PFSK-1 (cell line): ENCODE results near the gene DENND2A.

Source experiments
- FOXP2 ChIP-seq: optimal IDR thresholded peaks from 2 replicates; pipeline ENCODE3; 2011; ENCODE audit warnings: borderline replicate concordance, control low read depth, inconsistent platforms; ENCODE audit not compliant: insufficient read depth; ENCODE audit errors: extremely low read length, extremely low read depth
- POLR2AphosphoS5 ChIP-seq: IDR thresholded peaks from 2 replicates; pipeline ENCODE4 v1.6.1; 2012; ENCODE audit warnings: low read depth, mild to moderate bottlenecking, control low read depth, low read length, moderate library complexity
- SIN3A ChIP-seq: IDR thresholded peaks from 2 replicates; pipeline ENCODE4 v1.6.1; 2012; ENCODE audit warnings: mild to moderate bottlenecking, low read length, moderate library complexity, borderline replicate concordance; ENCODE audit not compliant: insufficient read depth
- TAF1 ChIP-seq: IDR thresholded peaks from 2 replicates; pipeline ENCODE4 v1.6.1; 2012; ENCODE audit warnings: low read length, control low read depth, borderline replicate concordance; ENCODE audit not compliant: insufficient read depth
- TF ChIP-seq, protein P1 (sequence below), 2 experiments: IDR thresholded peaks; 2 replicates each; pipeline versions ENCODE4 v1.6.1 to v1.8.0; 2011 to 2012; ENCODE audit warnings: low read depth in 2 of 2, low read length in 2 of 2, control low read depth in 1 of 2, inconsistent platforms in 1 of 2, mild to moderate bottlenecking in 1 of 2, moderate library complexity in 1 of 2; ENCODE audit not compliant: insufficient read depth in 1 of 2

DENND2A gene

DNA sequence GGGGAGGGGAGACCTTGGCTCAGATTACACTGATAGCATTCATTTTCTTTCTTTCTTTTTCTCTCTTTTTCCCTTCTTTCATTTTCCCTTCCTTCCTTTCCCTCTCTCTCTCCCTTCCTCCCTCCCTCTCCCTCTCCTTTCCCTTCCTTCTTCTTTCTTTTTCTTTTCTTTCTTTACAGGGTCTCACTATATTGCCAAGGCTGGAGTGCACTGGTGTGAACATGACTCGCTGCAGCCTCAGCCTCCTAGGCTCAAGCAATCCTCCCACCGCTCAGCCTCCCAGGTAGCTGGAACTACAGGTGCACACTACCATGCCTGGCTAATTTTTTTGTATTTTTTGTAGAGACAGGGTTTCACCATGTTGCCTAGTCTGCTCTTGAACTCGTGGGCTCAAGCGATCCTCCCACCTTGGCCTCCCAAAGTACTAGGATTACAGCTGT lies 88.4 kb downstream of the DENND2A start:
- TF ChIP-seq, protein P1, sequence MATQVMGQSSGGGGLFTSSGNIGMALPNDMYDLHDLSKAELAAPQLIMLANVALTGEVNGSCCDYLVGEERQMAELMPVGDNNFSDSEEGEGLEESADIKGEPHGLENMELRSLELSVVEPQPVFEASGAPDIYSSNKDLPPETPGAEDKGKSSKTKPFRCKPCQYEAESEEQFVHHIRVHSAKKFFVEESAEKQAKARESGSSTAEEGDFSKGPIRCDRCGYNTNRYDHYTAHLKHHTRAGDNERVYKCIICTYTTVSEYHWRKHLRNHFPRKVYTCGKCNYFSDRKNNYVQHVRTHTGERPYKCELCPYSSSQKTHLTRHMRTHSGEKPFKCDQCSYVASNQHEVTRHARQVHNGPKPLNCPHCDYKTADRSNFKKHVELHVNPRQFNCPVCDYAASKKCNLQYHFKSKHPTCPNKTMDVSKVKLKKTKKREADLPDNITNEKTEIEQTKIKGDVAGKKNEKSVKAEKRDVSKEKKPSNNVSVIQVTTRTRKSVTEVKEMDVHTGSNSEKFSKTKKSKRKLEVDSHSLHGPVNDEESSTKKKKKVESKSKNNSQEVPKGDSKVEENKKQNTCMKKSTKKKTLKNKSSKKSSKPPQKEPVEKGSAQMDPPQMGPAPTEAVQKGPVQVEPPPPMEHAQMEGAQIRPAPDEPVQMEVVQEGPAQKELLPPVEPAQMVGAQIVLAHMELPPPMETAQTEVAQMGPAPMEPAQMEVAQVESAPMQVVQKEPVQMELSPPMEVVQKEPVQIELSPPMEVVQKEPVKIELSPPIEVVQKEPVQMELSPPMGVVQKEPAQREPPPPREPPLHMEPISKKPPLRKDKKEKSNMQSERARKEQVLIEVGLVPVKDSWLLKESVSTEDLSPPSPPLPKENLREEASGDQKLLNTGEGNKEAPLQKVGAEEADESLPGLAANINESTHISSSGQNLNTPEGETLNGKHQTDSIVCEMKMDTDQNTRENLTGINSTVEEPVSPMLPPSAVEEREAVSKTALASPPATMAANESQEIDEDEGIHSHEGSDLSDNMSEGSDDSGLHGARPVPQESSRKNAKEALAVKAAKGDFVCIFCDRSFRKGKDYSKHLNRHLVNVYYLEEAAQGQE (IDR thresholded peaks at IDR 0.05; ENCODE audit: insufficient read depth in 1 of 2, low read depth in 2 of 2, low read length in 2 of 2): no peak
- TF ChIP-seq TAF1 (no peak), POLR2AphosphoS5 (no peak)

DNA sequence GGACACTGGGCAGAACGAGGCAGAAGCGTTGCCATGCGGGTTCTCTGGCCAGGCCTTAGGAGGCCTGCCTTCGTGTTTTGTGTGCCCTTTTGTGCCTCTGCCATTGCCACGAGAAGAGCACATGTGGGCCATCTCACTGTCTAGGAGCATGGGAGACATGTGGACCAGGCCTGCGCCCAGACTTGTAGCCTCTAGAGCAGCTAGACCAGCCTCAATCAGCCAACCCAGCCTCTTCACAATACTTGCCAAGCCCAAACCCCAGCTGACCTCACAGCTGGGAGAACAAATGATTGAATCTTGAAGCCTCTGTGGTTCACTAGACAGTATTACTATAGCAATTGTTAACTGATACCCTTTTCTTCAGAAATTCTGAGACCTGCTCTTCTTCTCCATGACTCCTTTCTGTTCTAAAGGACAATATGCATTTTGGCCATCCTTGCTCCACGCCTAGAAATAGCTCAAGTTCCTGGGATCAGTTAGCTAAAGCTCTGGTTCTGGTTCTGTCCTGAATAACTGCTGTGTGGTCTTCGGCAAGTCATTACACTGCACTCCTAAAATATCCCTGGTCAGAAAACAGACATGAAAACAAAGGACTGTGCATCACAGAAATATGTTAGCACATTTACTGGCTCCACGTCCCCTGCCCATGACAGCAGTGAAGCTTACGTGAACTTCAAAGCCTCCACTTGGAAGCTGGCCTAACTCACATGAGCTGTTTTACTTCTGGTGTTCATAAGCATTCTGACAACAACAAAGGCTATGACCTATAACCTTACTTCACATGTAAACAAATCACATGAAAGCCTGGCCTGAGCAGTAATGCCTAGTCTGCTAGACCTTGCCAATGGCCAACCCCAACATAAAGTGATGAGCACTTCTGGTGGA lies 89.0 kb downstream of the DENND2A start:
- no peak for TF ChIP-seq POLR2AphosphoS5
- no peak for TF ChIP-seq SIN3A
- no peak for TF ChIP-seq TAF1
- TF ChIP-seq FOXP2: no peak
- TF ChIP-seq, protein P1 (IDR thresholded peaks at IDR 0.05; ENCODE audit: insufficient read depth in 1 of 2, low read depth in 2 of 2, low read length in 2 of 2): no peak

DNA sequence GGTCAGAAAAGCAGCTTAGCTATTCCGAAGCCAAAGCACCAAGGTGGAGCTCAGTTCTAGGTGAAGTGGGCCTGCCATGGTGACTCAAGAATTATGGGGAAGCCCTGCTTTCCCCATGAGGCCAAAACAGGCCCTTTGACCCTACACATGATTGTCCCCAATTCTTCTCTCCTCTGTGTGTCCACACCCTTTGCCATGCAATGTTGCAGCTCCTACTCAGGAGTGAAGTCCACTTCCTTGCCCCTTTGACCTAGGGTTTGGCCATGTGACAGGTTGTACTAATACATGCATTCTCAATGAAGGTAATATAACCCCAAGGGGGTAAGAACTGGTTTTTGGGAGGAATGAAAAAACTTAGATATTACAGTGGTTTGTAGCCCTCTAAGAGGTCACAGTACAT lies 93.7 kb downstream of the DENND2A start:
- TF ChIP-seq TAF1 (no peak), SIN3A (no peak), FOXP2 (no peak), POLR2AphosphoS5 (no peak)
- TF ChIP-seq, protein P1 (IDR thresholded peaks at IDR 0.05; ENCODE audit: insufficient read depth in 1 of 2, low read depth in 2 of 2, low read length in 2 of 2): no peak

DNA sequence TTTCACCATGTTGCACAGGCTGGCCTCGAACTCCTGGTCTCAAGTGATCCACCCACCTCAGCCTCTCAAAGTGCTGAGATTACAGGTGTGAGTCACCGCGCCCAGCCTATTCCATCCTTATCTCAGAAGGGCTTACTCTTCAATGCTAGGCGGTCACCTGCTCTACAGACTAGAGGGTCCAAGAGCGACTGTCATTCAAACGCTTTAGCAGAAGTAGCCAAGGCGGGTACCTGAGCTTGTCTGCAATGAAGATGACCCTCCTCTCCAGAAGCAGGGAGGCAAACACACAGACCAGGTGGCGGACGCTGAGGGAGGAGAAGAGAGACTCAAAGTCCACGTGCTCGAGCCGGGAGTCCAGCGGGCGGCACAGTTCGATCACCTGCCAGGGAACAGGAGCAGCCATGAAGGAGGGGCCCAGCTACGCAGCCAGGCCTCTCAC lies 96.2 kb downstream of the DENND2A start:
- TF ChIP-seq POLR2AphosphoS5 (no peak), FOXP2 (no peak), SIN3A (no peak), TAF1 (no peak)
- TF ChIP-seq, protein P1 (IDR thresholded peaks at IDR 0.05; ENCODE audit: insufficient read depth in 1 of 2, low read depth in 2 of 2, low read length in 2 of 2): no peak

DNA sequence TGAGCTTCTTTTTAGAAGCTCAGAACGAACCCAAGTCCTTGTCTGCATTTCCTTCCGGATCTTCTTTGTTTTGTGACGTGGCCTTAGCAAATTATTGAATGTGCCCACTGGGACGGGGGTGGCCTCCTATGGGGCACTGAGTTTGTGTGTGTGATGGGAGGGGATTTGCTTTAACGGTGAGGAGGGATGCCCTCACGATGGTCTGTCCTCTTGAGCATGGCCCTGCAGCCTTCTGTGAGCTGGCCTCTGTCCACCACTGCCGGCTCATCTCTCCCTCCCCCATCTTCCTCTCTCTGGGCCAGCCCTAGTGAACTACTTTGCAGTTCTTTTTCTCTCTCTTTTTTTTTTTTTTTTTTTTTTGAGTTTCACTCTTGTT lies 98.4 kb downstream of the DENND2A start:
- TF ChIP-seq FOXP2 (no peak), TAF1 (no peak)
- TF ChIP-seq, protein P1 (IDR thresholded peaks at IDR 0.05; ENCODE audit: insufficient read depth in 1 of 2, low read depth in 2 of 2, low read length in 2 of 2): no peak
